Epithelial cell of prostate (primary cell): ENCODE data around the gene B9D1.

Experiments used
- DNase-seq: peaks from one replicate; pipeline ENCODE4 v3.0.0-alpha.2; 2011; ENCODE audit warnings: low read depth, low spot score
- H3K27ac ChIP-seq: fragments of 450-650 bp; 2 replicates; pipeline ENCODE4 v1.5.1; 2017; ENCODE audit warnings: mild to moderate bottlenecking

The B9D1 gene

GRCh38 chr17:19377602-19378415 is 15.3 kb upstream of the B9D1 start:
- H3K27ac ChIP-seq = peak overlapping the region; percentile 95
- peak; percentile 95 for DNase-seq

- DNase-seq = no peak
Observed at GRCh38 chr17:19376811-19377210, 14.3 kb upstream of the B9D1 start.

GRCh38 chr17:19375732-19376131 is 13.2 kb upstream of the B9D1 start:
- DNase-seq = no peak
- H3K27ac ChIP-seq = no peak overlapping the region

More at GRCh38 chr17:19376811-19377210, 14.3 kb upstream of the B9D1 start:
- H3K27ac ChIP-seq = peak overlapping the region; percentile 95

- H3K27ac ChIP-seq = no peak overlapping the region
- no peak for DNase-seq
Observed at GRCh38 chr17:19374136-19374535, 11.6 kb upstream of the B9D1 start.

- no peak overlapping the region for H3K27ac ChIP-seq
- no peak for DNase-seq
Observed at GRCh38 chr17:19372866-19373504, 10.5 kb upstream of the B9D1 start.

- no peak overlapping the region for H3K27ac ChIP-seq
- no peak for DNase-seq
Observed at GRCh38 chr17:19372439-19372838, 9.9 kb upstream of the B9D1 start.

- H3K27ac ChIP-seq = no peak overlapping the region
- no peak for DNase-seq
Observed at GRCh38 chr17:19372011-19372370, 9.5 kb upstream of the B9D1 start.

- DNase-seq = no peak
- no peak overlapping the region for H3K27ac ChIP-seq
Observed at GRCh38 chr17:19371259-19372010, 8.9 kb upstream of the B9D1 start.

GRCh38 chr17:19370493-19370960 is 8.0 kb upstream of the B9D1 start:
- no peak overlapping the region for H3K27ac ChIP-seq
- DNase-seq = no peak

GRCh38 chr17:19369846-19370492 is 7.4 kb upstream of the B9D1 start:
- no peak for DNase-seq
- H3K27ac ChIP-seq = no peak overlapping the region

GRCh38 chr17:19369107-19369778 is 6.7 kb upstream of the B9D1 start:
- H3K27ac ChIP-seq = no peak overlapping the region
- DNase-seq = no peak

GRCh38 chr17:19368229-19368628 is 5.7 kb upstream of the B9D1 start:
- H3K27ac ChIP-seq = no peak overlapping the region
- DNase-seq = no peak

GRCh38 chr17:19366637-19366972 is 4.1 kb upstream of the B9D1 start:
- DNase-seq = no peak
- no peak overlapping the region for H3K27ac ChIP-seq

GRCh38 chr17:19365833-19366636 is 3.5 kb upstream of the B9D1 start:
- H3K27ac ChIP-seq = no peak overlapping the region
- DNase-seq = no peak

GRCh38 chr17:19365499-19365817 is 2.9 kb upstream of the B9D1 start:
- no peak overlapping the region for H3K27ac ChIP-seq
- DNase-seq = no peak

- no peak overlapping the region for H3K27ac ChIP-seq
- no peak for DNase-seq
Observed at GRCh38 chr17:19364699-19365498, 2.4 kb upstream of the B9D1 start.

- no peak overlapping the region for H3K27ac ChIP-seq
- DNase-seq = no peak
Observed at GRCh38 chr17:19363460-19364035, 1.0 kb upstream of the B9D1 start.

GRCh38 chr17:19363114-19363438 is 553 bp upstream of the B9D1 start:
- H3K27ac ChIP-seq = peak overlapping the region; percentile 59
- DNase-seq = no peak

GRCh38 chr17:19361944-19362276 is 613 bp downstream of the B9D1 start:
- peak overlapping the region; percentile 59 for H3K27ac ChIP-seq
- no peak for DNase-seq
